Erythroblast (primary cell): ENCODE measurements around the gene TNS1.

Source experiments
- GATA1 ChIP-seq: IDR thresholded peaks from 2 replicates; pipeline ENCODE4 v1.6.1; 2011; ENCODE audit warnings: low read depth, mild to moderate bottlenecking, control low read depth, low read length, moderate library complexity
- POLR2A ChIP-seq: IDR thresholded peaks from 2 replicates; pipeline ENCODE4 v1.6.1; 2011; ENCODE audit warnings: mild to moderate bottlenecking, low read length

DNA sequence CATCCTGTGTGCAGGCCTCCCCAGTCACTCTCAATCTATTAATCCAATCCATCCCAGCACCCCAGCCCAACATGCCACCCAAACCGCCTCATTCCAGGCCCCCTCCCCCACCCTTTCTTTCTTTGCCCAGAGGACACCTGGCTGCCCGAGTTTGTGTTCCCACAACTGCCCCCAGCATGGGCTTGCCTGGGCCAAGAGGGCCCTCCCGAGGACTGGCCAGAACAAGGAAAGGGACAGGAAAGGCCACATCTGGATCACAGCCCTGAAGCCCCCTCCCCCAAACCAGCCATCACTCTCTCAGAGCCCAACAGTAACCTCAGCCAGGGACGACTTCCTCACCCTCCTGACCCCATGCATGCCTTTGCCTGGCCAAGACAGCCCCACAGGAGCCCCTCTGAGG is 1.2 kb downstream of the TNS1 start:
- TF ChIP-seq POLR2A = no peak
- TF ChIP-seq GATA1 = no peak
